Neural progenitor cell (in vitro differentiated cells): ENCODE results near the gene SAMD4A. TPM values are rescaled to one million over a fixed set of nuclear protein-coding genes. Genes with fewer than 3 reads are reported as not detected.
A peak's percentile ranks its signal among the peaks of the same experiment; 100 is the strongest.

Experiments used
- DNase-seq: peaks from one replicate; pipeline ENCODE4 v3.0.0-alpha.2; 2016; ENCODE audit warnings: low spot score
- H2AFZ ChIP-seq: fragments of 200-600 bp; sonication (generic); replicated peaks from 2 replicates; pipeline ENCODE4 v1.6.1; 2016; ENCODE audit warnings: antibody characterized with exemption
- H3F3A ChIP-seq: fragments of 200-600 bp; sonication (generic); 2 replicates; pipeline ENCODE4 v1.6.1; 2016; ENCODE audit warnings: antibody characterized with exemption, low read depth
- H3K27ac ChIP-seq: fragments of 200-600 bp; sonication (generic); 2 replicates; pipeline ENCODE4 v1.5.1; 2016; ENCODE audit warnings: mild to moderate bottlenecking
- H3K27me3 ChIP-seq: fragments of 200-600 bp; sonication (generic); 2 replicates; pipeline ENCODE4 v1.6.1; 2016; ENCODE audit warnings: mild to moderate bottlenecking, moderate library complexity
- H3K36me3 ChIP-seq: fragments of 200-600 bp; sonication (generic); 2 replicates; pipeline ENCODE4 v1.5.1; 2016
- H3K4me1 ChIP-seq: fragments of 200-600 bp; sonication (generic); 2 replicates; pipeline ENCODE4 v1.6.1; 2016; ENCODE audit warnings: mixed run types
- H3K4me2 ChIP-seq: fragments of 200-600 bp; sonication (generic); 2 replicates; pipeline ENCODE4 v1.6.1; 2016
- H3K4me3 ChIP-seq: fragments of 200-600 bp; sonication (generic); 2 replicates; pipeline ENCODE4 v1.5.1; 2016
- H3K79me2 ChIP-seq: fragments of 200-600 bp; sonication (generic); 2 replicates; pipeline ENCODE4 v1.6.1; 2016; ENCODE audit warnings: low read depth
- H3K9ac ChIP-seq: fragments of 200-600 bp; sonication (generic); 2 replicates; pipeline ENCODE4 v1.6.1; 2016
- H3K9me3 ChIP-seq: fragments of 200-600 bp; sonication (generic); 2 replicates; pipeline ENCODE4 v1.5.1; 2016; ENCODE audit warnings: low read depth
- H4K20me1 ChIP-seq: fragments of 200-600 bp; sonication (generic); 2 replicates; pipeline ENCODE4 v1.6.1; 2016; ENCODE audit warnings: low read depth
- H3K27ac Mint-ChIP-seq: 3 replicates; pipeline ENCODE4 v1.8.0; 2021; ENCODE audit warnings: mixed read lengths
- H3K27me3 Mint-ChIP-seq: 2 replicates; pipeline ENCODE4 v1.8.0; 2022; ENCODE audit warnings: low read depth, mild to moderate bottlenecking, inconsistent platforms, moderate library complexity, mixed read lengths; ENCODE audit not compliant: insufficient read depth
- H3K36me3 Mint-ChIP-seq: 3 replicates; pipeline ENCODE4 v1.8.0; 2021; ENCODE audit warnings: mixed read lengths
- H3K4me1 Mint-ChIP-seq: 3 replicates; pipeline ENCODE4 v1.8.0; 2021; ENCODE audit warnings: mixed read lengths
- H3K4me3 Mint-ChIP-seq: 3 replicates; pipeline ENCODE4 v1.8.0; 2021; ENCODE audit warnings: mild to moderate bottlenecking, moderate library complexity, mixed read lengths
- H3K9me3 Mint-ChIP-seq: 3 replicates; pipeline ENCODE4 v1.8.0; 2020; ENCODE audit warnings: mixed read lengths
- CTCF ChIP-seq: fragments of 200-600 bp; sonication (generic); IDR thresholded peaks from 2 replicates; pipeline ENCODE4 v1.5.1; 2017; ENCODE audit warnings: antibody characterized with exemption, mild to moderate bottlenecking
- EZH2 ChIP-seq: fragments of 200-600 bp; sonication (generic); IDR thresholded peaks from 2 replicates; pipeline ENCODE4 v1.6.1; 2017; ENCODE audit warnings: antibody characterized with exemption, mild to moderate bottlenecking, moderate library complexity
- EZH2phosphoT487 ChIP-seq: fragments of 200-600 bp; sonication (generic); IDR thresholded peaks from 2 replicates; pipeline ENCODE4 v1.6.1; 2017; ENCODE audit warnings: antibody characterized with exemption
- total RNA-seq: library from RNA; depleted of rRNA; stranded (reverse); fragments of >200 nt; gene quantifications from 2 replicates; pipeline ENCODE4 v1.2.3, GENCODE V29; 2015; ENCODE audit warnings: low replicate concordance

The SAMD4A gene
- total RNA-seq, 1 donor from 2014 or later, result 4.3 TPM

- H3K4me2 ChIP-seq, result no peak overlapping the region
These were observed 214.2 kb downstream of the SAMD4A start for GRCh38 chr14:54781080-54781479.

DNA sequence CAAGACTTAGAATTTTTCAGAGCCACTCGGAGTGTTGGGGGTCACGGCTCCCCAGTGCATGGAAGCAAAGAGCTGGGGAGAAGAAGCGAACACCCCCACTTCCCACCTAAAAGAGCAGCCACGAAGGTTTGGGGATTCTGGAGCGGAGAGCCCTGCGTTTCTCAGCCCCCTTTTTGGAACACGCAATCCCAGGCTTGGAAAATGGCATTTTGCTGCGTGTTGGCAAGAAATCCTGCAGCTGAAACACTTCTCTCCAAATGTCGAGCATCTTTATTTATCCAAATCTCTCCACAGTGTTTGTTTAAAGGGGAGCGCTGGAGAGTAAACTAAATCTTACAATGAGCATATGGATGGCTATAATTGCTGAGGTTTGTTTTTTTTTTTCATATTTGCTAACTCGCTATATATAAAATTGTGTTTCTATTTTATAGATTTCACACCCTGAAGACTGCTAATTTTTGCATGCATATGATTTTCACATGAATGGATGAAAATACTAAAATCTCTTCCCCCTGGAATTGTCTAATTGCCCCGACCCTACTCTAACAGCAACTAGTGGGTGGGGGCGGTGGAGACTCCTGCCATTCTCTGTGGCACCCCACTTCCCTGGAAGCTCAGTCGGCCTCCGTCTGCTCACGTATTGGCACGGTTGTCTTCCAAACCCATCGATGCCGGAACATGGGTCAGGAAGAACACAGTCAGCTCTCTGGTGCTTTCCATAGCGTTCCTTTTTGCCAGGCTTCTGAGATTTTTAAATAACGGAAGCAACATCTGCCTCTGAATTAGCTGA is 215.2 kb downstream of the SAMD4A start:
- no peaks in the 10 kb centered on the region for H3K27me3 ChIP-seq
- no peaks in the 10 kb centered on the region for H4K20me1 ChIP-seq
- no peaks in the 10 kb centered on the region for H3K9me3 ChIP-seq
- H3F3A ChIP-seq, result no peaks in the 10 kb centered on the region
- H3K4me2 ChIP-seq, result no peak overlapping the region
- no peak overlapping the region for H3K4me3 ChIP-seq
- Mint-ChIP-seq H3K4me3 (no peak overlapping the region), H3K27me3 (no peaks in the 10 kb centered on the region), H3K36me3 (peaks cover 5% of the 10 kb centered on the region), H3K27ac (no peak overlapping the region), H3K9me3 (no peaks in the 10 kb centered on the region), H3K4me1 (peaks cover 4% of the 10 kb centered on the region)
- H3K79me2 ChIP-seq, result no peaks in the 10 kb centered on the region
- H3K27ac ChIP-seq, result no peak overlapping the region
- no peak overlapping the region for H3K9ac ChIP-seq
- no peak for TF ChIP-seq CTCF
- peaks cover 6% of the 10 kb centered on the region for H3K4me1 ChIP-seq
- no peak overlapping the region for H2AFZ ChIP-seq
- DNase-seq, result no peak
- H3K36me3 ChIP-seq, result no peaks in the 10 kb centered on the region

More at GRCh38 chr14:54781080-54781479, 214.2 kb downstream of the SAMD4A start:
- no peak for DNase-seq
- no peak overlapping the region for H3K9ac ChIP-seq
- no peaks in the 10 kb centered on the region for H4K20me1 ChIP-seq
- H3K4me1 Mint-ChIP-seq, result no peaks in the 10 kb centered on the region
- H3K27me3 Mint-ChIP-seq, result no peaks in the 10 kb centered on the region
- no peak overlapping the region for H3K4me3 ChIP-seq
- no peaks in the 10 kb centered on the region for H3K27me3 ChIP-seq
- H3F3A ChIP-seq, result no peaks in the 10 kb centered on the region
- TF ChIP-seq CTCF (no peak), EZH2phosphoT487 (no peak), EZH2 (no peak)
- no peak overlapping the region for H3K4me3 Mint-ChIP-seq
- H3K9me3 ChIP-seq, result no peaks in the 10 kb centered on the region
- H3K27ac ChIP-seq, result no peak overlapping the region
- H2AFZ ChIP-seq, result no peak overlapping the region
- H3K9me3 Mint-ChIP-seq, result no peaks in the 10 kb centered on the region
- no peaks in the 10 kb centered on the region for H3K4me1 ChIP-seq
- no peaks in the 10 kb centered on the region for H3K36me3 ChIP-seq
- no peak overlapping the region for H3K27ac Mint-ChIP-seq
- peaks cover 5% of the 10 kb centered on the region for H3K36me3 Mint-ChIP-seq
- H3K79me2 ChIP-seq, result no peaks in the 10 kb centered on the region

GRCh38 chr14:54782751-54783659 is 216.1 kb downstream of the SAMD4A start:
- Histone ChIP-seq H3K4me2 (no peak overlapping the region), H3K27ac (no peak overlapping the region), H3F3A (no peaks in the 10 kb centered on the region), H3K4me1 (peaks cover 8% of the 10 kb centered on the region), H3K9me3 (no peaks in the 10 kb centered on the region), H3K36me3 (no peaks in the 10 kb centered on the region), H3K27me3 (no peaks in the 10 kb centered on the region), H3K9ac (no peak overlapping the region), H3K79me2 (no peaks in the 10 kb centered on the region), H4K20me1 (no peaks in the 10 kb centered on the region), H3K4me3 (no peak overlapping the region), H2AFZ (no peak overlapping the region)
- no peaks in the 10 kb centered on the region for H3K9me3 Mint-ChIP-seq
- peak; percentile 41 for TF ChIP-seq CTCF
- no peak for TF ChIP-seq EZH2phosphoT487
- H3K4me3 Mint-ChIP-seq, result no peak overlapping the region
- peaks cover 4% of the 10 kb centered on the region for H3K4me1 Mint-ChIP-seq
- DNase-seq, result peak; percentile 35
- H3K36me3 Mint-ChIP-seq, result peaks cover 5% of the 10 kb centered on the region
- H3K27ac Mint-ChIP-seq, result no peak overlapping the region
- no peaks in the 10 kb centered on the region for H3K27me3 Mint-ChIP-seq
